Muscle of leg (tissue), 11 donors: ENCODE measurements around the gene CDV3. TPM values are rescaled to one million over a fixed set of nuclear protein-coding genes. Genes with fewer than 3 reads are reported as not detected.

Experiments used
- DNase-seq: peaks from one replicate; pipeline ENCODE4 v3.0.0; 2013
- H3K27ac ChIP-seq: one replicate; pipeline ENCODE4 v1.5.1; 2013; ENCODE audit warnings: mild to moderate bottlenecking, low read length, control low read depth
- H3K27me3 ChIP-seq: one replicate; pipeline ENCODE4 v1.6.1; 2013; ENCODE audit warnings: low read length; ENCODE audit not compliant: control insufficient read depth, insufficient read depth
- H3K36me3 ChIP-seq: one replicate; pipeline ENCODE4 v1.6.1; 2013; ENCODE audit warnings: low read length; ENCODE audit not compliant: control insufficient read depth, insufficient read depth
- H3K4me1 ChIP-seq: one replicate; pipeline ENCODE4 v1.6.1; 2013; ENCODE audit warnings: low read length; ENCODE audit not compliant: control insufficient read depth, insufficient read depth
- H3K4me3 ChIP-seq: one replicate; pipeline ENCODE4 v1.5.1; 2013; ENCODE audit warnings: low read length, control low read depth
- H3K9me3 ChIP-seq: replicated peaks from 2 replicates; pipeline ENCODE4 v1.6.1; 2013; ENCODE audit warnings: low read depth, low read length; ENCODE audit not compliant: control insufficient read depth
- WGBS: methylation state at CpG from one replicate; pipeline ENCODE4 v1.1.5; 2013; ENCODE audit warnings: missing lambda C conversion rate; ENCODE audit not compliant: insufficient coverage; 5-methylcytosine and 5-hydroxymethylcytosine counted together
- polyA plus RNA-seq, 8 donors: library from polyadenylated mRNA; unstranded; fragments of 120-200 nt; gene quantifications; one replicate each; pipeline versions ENCODE4 v1.2.1 to v1.2.3, GENCODE V29; 2013; ENCODE audit warnings: inconsistent platforms in 1 of 8, low replicate concordance in 1 of 8; ENCODE audit not compliant: insufficient read length in 8 of 8, insufficient read depth in 1 of 8
- total RNA-seq: library from RNA; stranded (reverse); fragments of 120-200 nt; gene quantifications from one replicate; pipeline ENCODE4 v1.2.4, GENCODE V29; 2013

Gene CDV3
- total and polyA plus RNA-seq, 9 donors: 104 to 158 (median 140) TPM

DNA sequence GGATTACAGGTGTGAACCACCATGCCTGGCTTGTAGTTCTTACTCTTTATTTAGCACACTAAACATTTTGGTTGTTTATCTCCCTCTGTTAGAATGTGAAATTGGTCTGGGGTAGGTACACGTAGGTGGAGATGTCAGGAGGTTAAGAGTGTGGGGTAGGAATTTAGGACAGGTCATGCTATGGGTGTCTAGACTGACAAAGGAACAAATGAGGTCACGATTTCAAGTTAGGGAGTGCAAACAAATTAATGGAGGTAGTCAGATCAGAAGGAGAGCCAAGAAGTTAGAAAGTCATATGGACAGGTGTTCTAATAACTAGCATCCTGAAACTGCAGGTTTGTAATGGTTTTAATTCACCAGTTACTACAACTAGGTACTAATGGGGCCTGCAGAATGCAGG is 19.8 kb downstream of the CDV3 start:
- H3K36me3 ChIP-seq: peaks cover 17% of the 10 kb centered on the region
- 85% methylated on average over 2 of the region's 2 CpGs for WGBS
- H3K4me3 ChIP-seq: no peak overlapping the region
- no peaks in the 10 kb centered on the region for H3K27me3 ChIP-seq
- no peaks in the 10 kb centered on the region for H3K4me1 ChIP-seq
- H3K9me3 ChIP-seq: no peaks in the 10 kb centered on the region
- no peak overlapping the region for H3K27ac ChIP-seq
- no peak for DNase-seq

DNA sequence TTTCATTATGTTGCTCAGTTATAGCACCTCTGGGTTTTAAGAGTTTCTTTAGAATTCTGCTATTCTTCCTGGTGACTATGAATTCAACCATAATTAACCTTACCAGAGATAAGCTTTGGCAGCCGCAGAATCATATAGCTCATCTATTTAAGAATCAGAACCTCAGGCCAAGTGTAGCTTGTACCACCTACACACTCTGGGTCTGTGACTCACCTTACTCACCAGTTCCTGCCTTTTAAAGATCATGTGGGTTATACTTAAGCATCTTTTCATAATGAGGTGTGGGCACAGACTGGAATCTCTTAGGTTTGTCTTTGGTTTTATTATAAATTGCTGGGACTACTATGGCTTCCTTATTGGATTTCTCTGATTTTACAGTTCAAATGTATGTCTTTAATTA is 21.9 kb downstream of the CDV3 start:
- no peak overlapping the region for H3K4me3 ChIP-seq
- H3K4me1 ChIP-seq: no peaks in the 10 kb centered on the region
- no CpG with 5 or more reads among the region's 1 CpG for WGBS
- no peaks in the 10 kb centered on the region for H3K9me3 ChIP-seq
- H3K27me3 ChIP-seq: no peaks in the 10 kb centered on the region
- H3K36me3 ChIP-seq: peaks cover 6% of the 10 kb centered on the region
- DNase-seq: no peak
- H3K27ac ChIP-seq: no peak overlapping the region

DNA sequence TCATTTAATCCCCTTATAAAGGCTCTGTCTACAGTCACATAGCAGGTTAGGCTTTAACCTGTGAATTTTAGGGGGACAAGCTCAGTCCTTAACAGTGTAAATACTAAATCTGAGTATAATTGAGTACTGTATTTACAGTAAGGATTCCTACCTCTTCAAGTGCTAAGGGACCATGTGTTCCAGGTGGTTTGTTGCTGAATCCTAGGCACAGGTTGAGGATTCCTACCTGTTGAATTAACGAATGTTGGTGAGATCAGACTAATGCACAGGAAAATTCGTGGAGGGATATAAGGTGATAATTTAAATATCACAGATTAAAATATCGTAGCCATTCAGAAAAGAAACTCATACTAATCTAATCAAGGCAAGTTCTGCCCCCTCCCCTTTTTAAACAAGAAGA is 24.9 kb downstream of the CDV3 start:
- WGBS: no CpG with 5 or more reads among the region's 3 CpGs

DNA sequence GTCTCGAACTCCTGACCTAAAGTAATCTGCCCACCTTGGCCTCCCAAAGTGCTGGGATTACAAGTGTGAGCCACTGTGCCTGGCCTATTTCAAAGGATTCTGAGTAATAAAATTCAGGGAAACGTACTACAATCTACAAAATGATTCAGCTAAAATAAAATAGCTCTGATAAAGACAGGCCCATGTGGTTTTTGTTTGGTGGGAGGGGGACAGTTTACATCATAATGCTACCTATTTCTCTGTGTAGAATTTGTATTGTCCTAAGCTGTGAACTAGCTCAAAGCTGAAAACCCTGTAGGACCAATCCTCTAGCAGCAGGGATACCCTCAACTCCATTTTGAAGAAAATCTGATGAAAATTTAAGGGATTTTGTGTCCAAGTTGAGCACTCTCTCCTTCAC is 25.8 kb downstream of the CDV3 start:
- H3K36me3 ChIP-seq: peaks cover 10% of the 10 kb centered on the region
- DNase-seq: no peak
- no peaks in the 10 kb centered on the region for H3K4me1 ChIP-seq
- H3K27me3 ChIP-seq: no peaks in the 10 kb centered on the region
- no CpG with 5 or more reads among the region's 2 CpGs for WGBS
- no peaks in the 10 kb centered on the region for H3K9me3 ChIP-seq
- no peak overlapping the region for H3K27ac ChIP-seq
- no peak overlapping the region for H3K4me3 ChIP-seq

More for the DNA sequence above, 24.9 kb downstream of the CDV3 start:
- DNase-seq: no peak
- no peaks in the 10 kb centered on the region for H3K9me3 ChIP-seq
- H3K36me3 ChIP-seq: peaks cover 10% of the 10 kb centered on the region
- no peaks in the 10 kb centered on the region for H3K4me1 ChIP-seq
- no peak overlapping the region for H3K4me3 ChIP-seq
- no peak overlapping the region for H3K27ac ChIP-seq
- no peaks in the 10 kb centered on the region for H3K27me3 ChIP-seq

DNA sequence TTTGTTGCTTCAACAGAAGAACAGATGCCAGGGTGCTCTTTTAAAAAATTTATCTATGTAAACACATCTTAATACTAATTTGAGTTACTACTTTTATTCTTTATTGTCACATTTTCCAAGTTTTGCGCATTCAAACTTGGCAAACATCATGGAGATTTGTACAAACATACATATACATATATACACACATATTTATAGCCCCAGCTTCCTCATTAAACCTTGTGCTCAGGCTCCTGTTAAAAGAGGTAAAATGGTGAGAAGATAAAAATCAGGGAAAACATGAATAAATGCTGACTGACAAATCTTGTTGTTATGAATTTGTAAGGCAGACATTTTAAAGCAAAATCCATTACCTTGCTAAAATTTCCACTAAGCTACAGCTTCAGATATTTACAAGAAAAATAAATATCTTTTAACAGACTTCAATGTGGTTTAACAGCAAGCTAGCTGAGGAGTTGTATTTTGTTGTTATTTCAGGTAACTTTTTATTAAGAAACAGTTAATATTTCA is 27.1 kb downstream of the CDV3 start:
- Histone ChIP-seq H3K4me1 (no peaks in the 10 kb centered on the region), H3K4me3 (no peak overlapping the region), H3K36me3 (peaks cover 12% of the 10 kb centered on the region), H3K27me3 (no peaks in the 10 kb centered on the region), H3K9me3 (no peaks in the 10 kb centered on the region), H3K27ac (no peak overlapping the region)
- no CpG with 5 or more reads among the region's 1 CpG for WGBS
- no peak for DNase-seq

DNA sequence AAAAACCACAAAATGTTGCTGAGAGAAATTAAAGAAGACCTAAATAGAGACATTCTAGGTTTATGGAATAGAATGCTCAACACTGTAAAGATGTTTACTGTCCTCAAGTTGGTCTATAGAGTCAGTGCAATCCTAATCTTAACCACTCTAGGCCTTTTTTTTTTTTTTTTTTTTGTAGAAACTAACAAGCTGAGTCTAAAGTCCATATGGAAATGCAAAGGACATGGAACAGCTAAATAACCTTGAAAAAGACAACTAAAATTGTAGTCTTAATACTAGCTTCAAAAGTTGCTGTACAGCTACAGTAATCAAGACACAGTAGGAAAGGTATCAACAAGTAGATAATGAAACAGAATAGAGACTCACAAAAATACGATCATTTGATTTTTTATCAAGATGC is 32.9 kb downstream of the CDV3 start:
- Histone ChIP-seq H3K27ac (no peak overlapping the region), H3K4me3 (no peak overlapping the region), H3K27me3 (no peaks in the 10 kb centered on the region), H3K9me3 (no peaks in the 10 kb centered on the region), H3K4me1 (no peaks in the 10 kb centered on the region), H3K36me3 (peaks cover 19% of the 10 kb centered on the region)
- no CpG with 5 or more reads among the region's 1 CpG for WGBS
- DNase-seq: no peak

DNA sequence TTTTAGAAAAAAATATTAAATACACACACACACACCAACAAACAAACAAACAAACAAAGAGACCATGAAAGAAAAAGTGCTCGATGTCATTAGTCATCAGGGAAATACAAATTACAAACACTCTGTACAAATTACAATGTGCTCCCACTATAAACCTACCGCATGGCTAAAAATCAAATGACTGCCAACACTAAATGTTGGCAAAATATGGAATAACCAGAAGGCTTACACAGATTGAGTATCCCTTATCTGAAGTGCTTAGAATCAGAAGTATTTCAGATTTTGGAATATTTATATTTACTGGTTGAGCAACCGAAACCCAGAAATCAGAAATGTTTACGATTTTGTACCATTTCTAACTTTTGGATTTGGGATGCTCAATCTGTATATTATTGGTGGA is 33.4 kb downstream of the CDV3 start:
- no CpG with 5 or more reads among the region's 4 CpGs for WGBS
- H3K36me3 ChIP-seq: peaks cover 21% of the 10 kb centered on the region

DNA sequence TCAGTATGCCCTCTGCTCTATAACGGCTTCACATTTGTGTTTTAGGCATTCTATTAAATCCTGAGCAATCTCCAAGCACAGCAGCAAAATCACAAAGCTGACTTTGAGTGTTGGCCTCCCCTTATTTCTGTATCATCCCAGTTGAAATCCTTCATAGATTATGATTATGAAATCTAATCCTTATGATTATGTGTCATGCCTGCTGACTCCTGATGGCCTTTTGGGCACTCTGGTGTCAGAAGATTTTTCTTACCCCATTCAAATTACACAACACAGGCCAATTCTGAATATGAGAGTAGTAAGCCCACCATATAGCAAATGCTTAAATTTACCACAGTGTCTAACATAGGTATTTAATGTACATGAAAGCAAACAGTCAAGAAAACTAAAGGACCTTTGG is 34.3 kb downstream of the CDV3 start:
- Histone ChIP-seq H3K4me3 (no peak overlapping the region), H3K27me3 (no peaks in the 10 kb centered on the region), H3K4me1 (no peaks in the 10 kb centered on the region), H3K36me3 (peaks cover 24% of the 10 kb centered on the region), H3K9me3 (no peaks in the 10 kb centered on the region), H3K27ac (no peak overlapping the region)
- DNase-seq: no peak
- WGBS: 100% methylated on average over 1 of the region's 1 CpG

More for the DNA sequence above, 33.4 kb downstream of the CDV3 start:
- H3K27me3 ChIP-seq: no peaks in the 10 kb centered on the region
- no peak overlapping the region for H3K4me3 ChIP-seq
- DNase-seq: no peak
- H3K9me3 ChIP-seq: no peaks in the 10 kb centered on the region
- no peak overlapping the region for H3K27ac ChIP-seq
- H3K4me1 ChIP-seq: no peaks in the 10 kb centered on the region

DNA sequence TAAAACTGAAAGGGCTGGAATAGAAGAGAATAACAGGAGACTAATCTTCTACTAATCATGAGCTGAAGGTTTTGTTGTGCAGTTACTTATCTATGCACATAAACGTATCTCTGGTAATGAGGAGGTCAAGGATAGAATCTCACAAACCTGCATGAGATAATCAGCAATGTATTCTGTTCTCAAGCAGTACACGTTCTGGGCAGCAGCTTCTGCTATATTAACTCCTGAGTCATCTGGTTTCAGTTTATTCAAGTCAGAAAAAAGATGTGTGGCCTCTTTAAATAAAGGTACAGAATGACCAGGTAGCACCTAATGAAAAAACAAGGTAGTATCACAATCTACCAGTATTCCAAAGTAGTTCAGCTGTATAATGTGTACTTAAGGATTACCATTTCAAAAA is 34.9 kb downstream of the CDV3 start:
- Histone ChIP-seq H3K4me3 (no peak overlapping the region), H3K9me3 (no peaks in the 10 kb centered on the region), H3K36me3 (peaks cover 25% of the 10 kb centered on the region), H3K4me1 (no peaks in the 10 kb centered on the region), H3K27ac (no peak overlapping the region), H3K27me3 (no peaks in the 10 kb centered on the region)
- no peak for DNase-seq
- WGBS: no CpG with 5 or more reads among the region's 2 CpGs

DNA sequence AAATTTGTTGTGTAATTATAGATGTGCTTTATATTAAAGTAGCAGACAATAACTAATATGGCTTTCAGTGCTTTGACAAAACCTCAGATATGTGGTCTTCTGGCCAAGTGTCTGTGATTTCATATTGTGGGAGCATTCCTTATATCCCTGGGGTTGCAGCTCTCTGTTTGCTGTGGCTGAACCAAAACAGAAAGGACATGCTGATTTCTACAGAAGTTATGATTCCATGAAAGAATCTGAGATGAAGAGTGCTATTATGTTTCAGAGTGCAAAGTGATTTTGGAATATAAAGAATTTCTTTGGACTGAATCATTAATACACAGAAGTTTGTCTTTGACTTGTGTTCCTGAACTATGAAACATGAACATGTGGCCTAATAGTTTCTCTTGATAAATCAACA is 36.5 kb downstream of the CDV3 start:
- DNase-seq: no peak
- H3K27ac ChIP-seq: no peak overlapping the region
- H3K4me1 ChIP-seq: no peaks in the 10 kb centered on the region
- no peaks in the 10 kb centered on the region for H3K9me3 ChIP-seq
- no peaks in the 10 kb centered on the region for H3K27me3 ChIP-seq
- H3K4me3 ChIP-seq: no peak overlapping the region
- H3K36me3 ChIP-seq: peaks cover 26% of the 10 kb centered on the region

DNA sequence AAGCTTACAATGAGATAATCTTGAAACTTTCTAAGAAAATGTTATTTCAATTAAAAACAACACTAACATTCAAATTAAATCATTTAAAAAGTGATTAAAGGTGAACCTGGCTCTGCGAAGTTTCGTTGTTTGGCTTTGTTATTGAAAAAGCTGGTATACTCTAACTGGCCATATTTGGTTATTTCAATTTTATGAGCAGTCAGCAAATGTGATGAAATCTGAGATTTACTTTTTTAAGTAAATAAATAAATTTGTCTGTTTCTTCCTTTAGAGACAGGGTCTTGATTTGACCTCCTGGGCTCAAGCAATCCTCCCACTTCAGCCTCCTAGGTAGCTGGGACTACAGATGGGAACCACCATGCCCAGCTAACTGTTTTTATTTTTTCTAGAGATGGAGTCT is 38.0 kb downstream of the CDV3 start:
- H3K36me3 ChIP-seq: peaks cover 36% of the 10 kb centered on the region
- no peaks in the 10 kb centered on the region for H3K27me3 ChIP-seq
- DNase-seq: no peak
- H3K27ac ChIP-seq: no peak overlapping the region
- WGBS: no CpG with 5 or more reads among the region's 2 CpGs
- no peaks in the 10 kb centered on the region for H3K9me3 ChIP-seq
- H3K4me3 ChIP-seq: no peak overlapping the region
- H3K4me1 ChIP-seq: no peaks in the 10 kb centered on the region
